GM12892 (cell line): ENCODE data around the gene PGP. TPM values are rescaled to one million over a fixed set of nuclear protein-coding genes. Genes with fewer than 3 reads are reported as not detected.
"Not testable (repeated sequence)": the region's sequence is repeated elsewhere in the genome, so short reads cannot be mapped to it uniquely, and the experiment has no call there.

ENCODE experiments used
- DNase-seq: peaks from one replicate; pipeline ENCODE4 v3.0.0; 2011; ENCODE audit not compliant: insufficient read length
- FAIRE-seq: peaks from 2 replicates; lab custom pipeline; 2011; peaks lifted over from hg19 to GRCh38; lab: Jason Lieb, UNC
- POLR2A ChIP-seq: IDR thresholded peaks from 2 replicates; pipeline ENCODE4 v1.6.1; 2011; ENCODE audit warnings: low read depth, low read length, control low read depth
- POLR2AphosphoS5 ChIP-seq: IDR thresholded peaks from 2 replicates; pipeline ENCODE4 v1.6.1; 2011; ENCODE audit warnings: low read depth, low read length, control low read depth
- TAF1 ChIP-seq: IDR thresholded peaks from 2 replicates; pipeline ENCODE4 v1.6.1; 2011; ENCODE audit warnings: low read depth, mild to moderate bottlenecking, control low read depth, low read length, borderline replicate concordance
- polyA plus RNA-seq: library from polyadenylated mRNA; unstranded; fragments of >200 nt; gene quantifications from one replicate; pipeline ENCODE4 v1.2.1, GENCODE V29; 2012; ENCODE audit warnings: missing spikeins, inconsistent platforms; ENCODE audit not compliant: missing spikeins

Gene PGP
- 7.5 TPM for polyA plus RNA-seq

- TF ChIP-seq TAF1 (no peak), POLR2A (no peak), POLR2AphosphoS5 (no peak)
- peak; percentile 97 for FAIRE-seq
- DNase-seq = no peak
These were observed at the start of gene PGP for GRCh38 chr16:2214719-2214968. Gene PGP, minus strand, starts transcription at chr16:2214840. Its CDS starts 63 bp downstream, at chr16:2214777.

GRCh38 chr16:2263026-2263425 is 48.4 kb upstream of the PGP start:
- not testable (repeated sequence) for FAIRE-seq, DNase-seq

- no peak for FAIRE-seq
These were observed 45.6 kb upstream of the PGP start for GRCh38 chr16:2260250-2260649.

GRCh38 chr16:2258530-2258929 is 43.9 kb upstream of the PGP start:
- not testable (repeated sequence) for DNase-seq, FAIRE-seq

More at GRCh38 chr16:2260250-2260649, 45.6 kb upstream of the PGP start:
- no peak for DNase-seq
- TF ChIP-seq POLR2AphosphoS5 = no peak
- no peak for TF ChIP-seq POLR2A
- TF ChIP-seq TAF1 = no peak

- TF ChIP-seq POLR2AphosphoS5 (no peak), TAF1 (no peak), POLR2A (no peak)
- DNase-seq = no peak
- no peak for FAIRE-seq
These were observed 43.1 kb upstream of the PGP start for GRCh38 chr16:2257726-2258125.

GRCh38 chr16:2256531-2257140 is 42.0 kb upstream of the PGP start:
- FAIRE-seq (no peak), DNase-seq (no peak)
- TF ChIP-seq POLR2AphosphoS5 = 0 out of 2 replicates have a peak, but pooled peaks have one; percentile 15
- no peak; the same call in 1 of the 2 replicates for TF ChIP-seq POLR2A
- TF ChIP-seq TAF1 = no peak

- FAIRE-seq (no peak), DNase-seq (no peak)
- TF ChIP-seq POLR2A = no peak
- peak; percentile 47; the same call in 1 of the 2 replicates for TF ChIP-seq POLR2AphosphoS5
These were observed 38.7 kb upstream of the PGP start for GRCh38 chr16:2253293-2253692.

- FAIRE-seq (no peak), DNase-seq (no peak)
- no peak for TF ChIP-seq TAF1
- TF ChIP-seq POLR2AphosphoS5 = no peak
- TF ChIP-seq POLR2A = no peak; the same call in 1 of the 2 replicates
These were observed 38.1 kb upstream of the PGP start for GRCh38 chr16:2252806-2253148.

GRCh38 chr16:2251296-2252111 is 36.9 kb upstream of the PGP start, which contains the start of gene ECI1:
Gene ECI1, minus strand, starts transcription at chr16:2251587. Its CDS starts 21 bp downstream, at chr16:2251566.
- FAIRE-seq (peak; percentile 93), DNase-seq (peak; percentile 100)
- TF ChIP-seq POLR2AphosphoS5 = peak; percentile 88
- TF ChIP-seq POLR2A = peak; percentile 72
- TF ChIP-seq TAF1 = peak; percentile 82

GRCh38 chr16:2250652-2251295 is 36.1 kb upstream of the PGP start:
- FAIRE-seq (no peak), DNase-seq (no peak)

GRCh38 chr16:2246301-2246885 is 31.8 kb upstream of the PGP start:
- TF ChIP-seq POLR2AphosphoS5 (no peak), TAF1 (no peak), POLR2A (no peak)

More at GRCh38 chr16:2250652-2251295, 36.1 kb upstream of the PGP start:
- no peak for TF ChIP-seq POLR2A
- TF ChIP-seq POLR2AphosphoS5 = no peak
- TF ChIP-seq TAF1 = no peak

More at GRCh38 chr16:2246301-2246885, 31.8 kb upstream of the PGP start:
- DNase-seq (no peak), FAIRE-seq (no peak)
